Stimulated activated CD4-positive, alpha-beta T cell treated with anti-CD3 and anti-CD28 coated beads, Interleukin-2, amount 100 ng/mL, for 4 hours (primary cell): ENCODE results near the gene SERPINF2.
"Not testable (repeated sequence)": the region's sequence is repeated elsewhere in the genome, so short reads cannot be mapped to it uniquely, and the experiment has no call there.

Experiments
- DNase-seq: peaks from one replicate; pipeline ENCODE4 v3.0.0-alpha.2; 2020; ENCODE audit warnings: low read depth

SERPINF2 gene

DNA sequence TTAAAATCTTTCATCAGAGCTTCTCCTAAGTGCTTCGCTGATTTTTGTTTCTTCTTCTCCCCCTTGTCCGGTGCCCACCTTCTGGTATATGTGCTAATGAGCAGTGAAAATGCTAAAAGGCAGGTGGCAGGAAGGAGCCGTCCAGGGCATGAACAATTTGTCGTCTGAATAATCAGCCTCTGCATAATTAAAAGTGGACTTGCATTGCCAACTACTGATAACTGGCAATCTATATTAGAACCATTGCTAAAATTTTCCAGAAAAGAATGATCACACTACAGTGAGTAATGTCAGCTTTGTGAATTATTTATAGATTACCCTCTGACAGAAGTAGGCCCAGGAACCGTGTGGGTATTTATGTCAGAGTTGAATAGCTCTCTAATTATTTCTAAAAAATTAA is 47.3 kb downstream of the SERPINF2 start:
- DNase-seq, result no peak

DNA sequence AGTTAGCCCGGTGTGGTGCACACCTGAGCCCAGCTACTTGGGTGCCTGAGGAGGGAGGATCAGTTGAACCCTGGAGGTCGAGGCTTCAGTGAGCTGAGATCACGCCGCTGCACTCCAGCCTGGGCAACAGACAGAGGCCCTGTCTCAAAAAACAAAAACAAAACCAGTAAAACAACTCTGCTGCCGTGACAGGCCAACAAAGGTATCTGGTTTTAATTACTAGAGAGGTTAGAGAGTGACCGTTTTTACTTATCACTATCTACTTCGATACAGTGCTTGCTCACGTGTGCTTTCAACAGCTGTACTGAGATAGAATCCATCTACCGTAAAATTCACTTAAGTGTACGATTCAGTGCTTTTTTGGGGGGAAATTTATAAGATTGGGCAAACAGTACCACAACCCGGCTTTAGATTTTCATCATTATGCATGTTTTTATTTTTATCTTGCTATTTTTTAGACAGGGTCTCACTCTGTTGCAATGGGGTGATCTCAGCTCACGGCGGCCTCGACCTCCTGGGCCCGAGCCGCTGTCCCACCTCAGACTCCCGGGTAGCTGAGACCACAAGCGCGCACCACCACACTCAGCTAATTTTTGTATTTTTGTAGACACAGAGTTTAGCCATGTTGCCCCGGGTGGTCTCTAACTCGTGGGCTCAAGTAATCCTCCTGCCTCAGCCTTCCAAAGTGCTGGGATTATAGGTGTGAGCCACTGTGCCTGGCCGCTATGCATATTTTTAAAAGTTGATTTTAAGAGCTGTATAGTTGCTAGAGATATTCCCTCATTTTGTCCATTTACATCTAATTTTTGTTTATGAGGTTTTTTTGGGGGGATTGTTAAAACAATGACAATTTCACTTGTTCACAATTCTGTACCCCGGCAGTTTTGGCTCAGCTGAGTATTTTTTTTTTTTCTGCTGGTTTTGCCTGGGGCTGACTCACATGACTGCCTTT is 50.1 kb downstream of the SERPINF2 start:
- DNase-seq, result no peak

DNA sequence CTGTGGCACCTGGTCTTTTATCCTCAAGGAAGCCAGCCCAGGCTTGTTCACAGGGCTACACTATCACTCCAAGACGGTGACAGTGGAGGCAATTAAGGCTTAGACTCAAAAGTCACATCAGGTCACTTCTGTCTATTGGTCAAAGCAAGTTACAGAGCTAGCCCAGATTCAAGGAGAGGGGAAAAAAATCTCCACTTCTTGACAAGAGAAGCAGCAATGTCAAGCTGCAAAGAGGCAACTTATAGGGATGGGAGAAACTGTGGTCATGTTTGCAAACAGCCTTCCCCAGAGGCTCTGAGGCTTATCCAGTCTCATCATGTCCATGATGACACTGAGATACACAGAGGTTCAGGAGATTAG is 50.8 kb downstream of the SERPINF2 start:
- DNase-seq, result no peak

DNA sequence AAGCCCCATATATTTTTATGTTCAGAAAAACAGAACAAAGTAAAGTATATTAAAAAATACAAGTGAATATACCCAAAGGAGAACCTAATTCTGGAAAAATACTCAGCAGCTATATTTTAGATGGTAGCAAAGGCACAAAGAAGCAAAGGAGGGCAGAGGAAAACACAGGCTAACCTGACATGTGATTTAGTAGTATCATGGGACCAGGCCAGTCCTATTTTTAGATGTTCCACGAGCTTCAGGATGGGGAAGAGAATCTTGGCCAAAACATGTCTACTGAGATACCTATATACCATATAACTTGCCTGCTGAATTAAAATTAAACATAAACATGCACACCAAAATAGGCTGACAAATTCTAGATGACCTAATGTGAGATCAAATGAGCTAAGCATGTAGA is 54.1 kb downstream of the SERPINF2 start:
- DNase-seq, result no peak

DNA sequence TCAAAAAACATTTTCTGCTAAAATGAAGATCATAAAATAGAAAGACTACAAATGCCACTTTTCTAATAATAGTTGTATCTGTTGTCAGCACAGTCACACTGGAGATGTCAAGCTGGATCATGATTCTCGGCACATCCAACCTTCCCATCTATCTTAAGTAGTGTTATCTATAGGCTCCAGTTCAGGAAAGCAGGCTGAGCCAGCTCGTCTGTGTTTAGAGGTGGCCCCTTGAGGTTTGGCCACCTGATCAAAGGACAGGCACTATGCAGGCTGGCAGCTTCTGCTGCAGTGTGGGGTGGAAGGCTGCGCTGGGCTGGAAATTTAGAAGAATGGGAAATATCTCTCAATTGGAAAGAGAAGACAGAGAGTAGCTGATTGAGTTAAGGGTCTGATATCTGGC is 54.7 kb downstream of the SERPINF2 start:
- DNase-seq, result no peak

DNA sequence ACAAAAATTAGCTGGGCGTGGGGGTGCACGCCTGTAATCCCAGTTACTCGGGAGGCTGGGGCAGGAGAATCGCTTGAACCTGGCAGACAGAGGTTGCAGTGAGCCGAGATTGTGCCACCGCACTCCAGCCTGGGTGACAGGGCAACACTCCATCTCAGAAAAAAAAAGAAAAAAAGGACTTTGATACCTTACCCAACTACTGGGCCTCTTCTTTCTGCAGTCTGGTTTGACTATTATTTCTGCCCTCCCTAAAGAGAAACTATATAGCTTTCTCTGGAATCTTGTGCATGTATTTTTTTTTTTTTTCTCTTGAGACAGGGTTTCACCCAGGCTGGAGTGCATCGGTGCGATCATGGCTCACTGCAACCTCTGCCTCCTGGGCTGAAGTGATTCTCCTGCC is 55.2 kb downstream of the SERPINF2 start:
- DNase-seq, result not testable (repeated sequence)

DNA sequence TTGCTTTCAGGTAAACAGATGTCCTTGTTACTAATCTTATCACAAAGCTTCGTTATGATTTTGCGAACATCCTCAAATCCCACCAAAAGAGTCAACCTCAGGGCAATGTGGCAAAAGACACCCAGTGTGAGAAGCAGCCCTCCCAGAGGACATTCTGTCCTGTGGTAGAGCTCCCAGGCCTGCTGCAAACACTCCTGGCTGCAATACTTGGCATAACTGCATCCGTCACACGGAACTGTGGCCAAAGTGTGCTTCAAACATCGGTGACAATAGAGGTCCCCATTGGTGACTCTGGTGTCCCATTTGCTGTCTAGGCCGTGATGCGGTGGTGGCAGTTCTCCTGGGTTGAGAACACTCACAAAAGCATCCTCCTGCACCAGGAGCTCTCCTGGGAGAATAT is 57.6 kb downstream of the SERPINF2 start:
- DNase-seq, result no peak

DNA sequence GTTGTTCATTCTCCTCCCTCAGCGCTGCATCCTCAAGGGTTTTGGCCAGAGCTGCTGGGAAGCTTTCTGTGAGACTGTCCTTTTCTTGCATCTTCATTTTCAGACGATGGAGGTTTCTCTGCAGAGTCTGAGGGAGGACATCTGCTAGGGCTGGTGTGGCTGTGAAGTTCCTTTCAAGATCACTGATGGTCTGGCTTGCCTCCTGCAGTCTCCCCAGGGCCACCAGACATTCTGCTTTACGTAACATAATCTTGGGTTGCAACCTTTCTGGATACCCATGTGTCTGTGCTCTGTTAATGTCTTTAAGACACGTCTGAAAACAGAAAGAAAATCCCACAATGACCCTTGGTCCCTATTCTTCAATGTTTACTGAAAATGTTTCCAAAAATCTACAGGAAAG is 58.0 kb downstream of the SERPINF2 start:
- DNase-seq, result no peak

DNA sequence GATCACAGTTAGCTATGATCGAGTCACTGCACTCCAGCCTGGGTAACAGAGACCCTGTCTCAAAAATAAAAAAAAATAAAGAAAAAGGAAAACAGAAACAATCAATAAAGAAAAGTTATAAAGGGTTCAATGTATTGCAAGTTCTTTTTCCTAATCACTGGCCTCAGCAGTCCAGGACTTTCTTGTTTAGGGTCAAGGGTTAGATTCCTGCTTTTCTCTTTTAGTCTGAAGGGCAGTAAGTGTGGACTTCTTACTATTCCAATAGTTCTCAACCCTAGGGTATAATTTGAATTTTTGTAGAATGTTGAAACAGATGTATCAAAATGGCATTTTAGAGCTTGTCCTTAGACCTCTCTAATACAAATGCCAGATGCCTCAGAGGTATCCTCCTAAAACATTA is 59.8 kb downstream of the SERPINF2 start:
- no peak for DNase-seq

DNA sequence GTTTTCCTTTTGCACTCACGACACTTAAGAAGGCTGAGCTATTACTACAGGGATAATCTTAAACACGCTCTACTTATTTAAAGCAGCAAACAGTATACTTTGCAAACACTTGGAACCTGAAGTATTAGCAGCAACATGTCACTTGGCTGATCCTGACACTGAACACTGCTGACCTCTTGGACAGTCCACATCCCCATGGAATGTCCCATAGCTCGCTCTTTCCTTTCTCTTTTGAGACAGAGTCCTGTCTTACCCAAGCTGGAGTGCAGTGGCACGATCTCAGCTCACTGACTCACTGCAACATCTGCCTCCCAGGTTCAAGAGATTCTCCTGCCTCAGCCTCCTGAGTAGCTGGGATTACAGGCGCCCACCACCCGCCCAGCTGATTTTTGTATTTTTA is 60.6 kb downstream of the SERPINF2 start:
- no peak for DNase-seq
